ENCODE data around the gene NME5.

DNA sequence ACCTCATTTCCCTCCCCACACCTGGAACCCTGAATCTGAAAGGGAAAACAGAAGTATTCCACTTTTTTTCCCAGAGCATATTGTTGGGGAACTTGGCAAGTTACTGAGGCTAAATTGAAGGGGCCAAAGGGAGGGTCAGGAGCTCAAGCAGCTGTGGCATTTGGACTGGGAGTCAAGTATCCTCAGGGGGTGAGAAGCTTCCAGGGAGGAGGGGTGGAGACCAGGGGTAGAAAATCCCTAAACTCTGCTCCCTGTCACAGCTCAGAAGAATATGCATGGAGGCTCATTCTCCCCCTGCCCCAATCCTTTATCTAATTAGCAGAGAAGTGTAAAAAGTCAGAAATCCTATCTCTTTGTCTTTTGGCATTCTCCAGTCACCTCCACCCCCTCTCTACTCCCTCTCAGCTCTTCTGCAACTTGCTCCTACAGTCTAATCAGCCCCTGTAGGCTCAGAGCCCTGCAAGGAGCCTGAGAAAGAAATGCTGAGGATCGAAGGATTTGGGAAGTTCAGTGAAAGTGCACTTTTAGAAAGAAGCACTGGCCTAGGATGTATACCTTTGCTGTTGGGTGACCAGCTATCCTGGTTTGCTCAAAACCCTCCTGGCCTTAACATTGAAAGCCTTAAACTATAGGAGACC is 61.1 kb downstream of the NME5 start:
- TF ChIP-seq, protein P1, sequence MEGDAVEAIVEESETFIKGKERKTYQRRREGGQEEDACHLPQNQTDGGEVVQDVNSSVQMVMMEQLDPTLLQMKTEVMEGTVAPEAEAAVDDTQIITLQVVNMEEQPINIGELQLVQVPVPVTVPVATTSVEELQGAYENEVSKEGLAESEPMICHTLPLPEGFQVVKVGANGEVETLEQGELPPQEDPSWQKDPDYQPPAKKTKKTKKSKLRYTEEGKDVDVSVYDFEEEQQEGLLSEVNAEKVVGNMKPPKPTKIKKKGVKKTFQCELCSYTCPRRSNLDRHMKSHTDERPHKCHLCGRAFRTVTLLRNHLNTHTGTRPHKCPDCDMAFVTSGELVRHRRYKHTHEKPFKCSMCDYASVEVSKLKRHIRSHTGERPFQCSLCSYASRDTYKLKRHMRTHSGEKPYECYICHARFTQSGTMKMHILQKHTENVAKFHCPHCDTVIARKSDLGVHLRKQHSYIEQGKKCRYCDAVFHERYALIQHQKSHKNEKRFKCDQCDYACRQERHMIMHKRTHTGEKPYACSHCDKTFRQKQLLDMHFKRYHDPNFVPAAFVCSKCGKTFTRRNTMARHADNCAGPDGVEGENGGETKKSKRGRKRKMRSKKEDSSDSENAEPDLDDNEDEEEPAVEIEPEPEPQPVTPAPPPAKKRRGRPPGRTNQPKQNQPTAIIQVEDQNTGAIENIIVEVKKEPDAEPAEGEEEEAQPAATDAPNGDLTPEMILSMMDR (IDR thresholded peaks at IDR 0.05; ENCODE audit: low read depth, low read length, missing input control) = no peak
- TF ChIP-seq ATF3 (IDR thresholded peaks at IDR 0.05) (no peak), REST (IDR thresholded peaks at IDR 0.05) (no peak), HNF4G (IDR thresholded peaks at IDR 0.05) (no peak), SP1 (IDR thresholded peaks at IDR 0.05) (no peak), MAX (IDR thresholded peaks at IDR 0.05) (no peak), TAF1 (conservative IDR thresholded peaks at IDR 0.05) (no peak)

Measured in liver (tissue), 3 donors.